Stimulated activated CD4-positive, alpha-beta T cell treated with anti-CD3 and anti-CD28 coated beads, TNF-alpha, amount 100 ng/mL, for 1 hour (primary cell): Measurements from ENCODE around the gene FAM174B.

ENCODE experiments used
- DNase-seq, 3 donors: peaks; one replicate each; pipeline ENCODE4 v3.0.0-alpha.2; 2020; ENCODE audit warnings: low read depth in 3 of 3, low spot score in 1 of 3

Gene FAM174B

DNA sequence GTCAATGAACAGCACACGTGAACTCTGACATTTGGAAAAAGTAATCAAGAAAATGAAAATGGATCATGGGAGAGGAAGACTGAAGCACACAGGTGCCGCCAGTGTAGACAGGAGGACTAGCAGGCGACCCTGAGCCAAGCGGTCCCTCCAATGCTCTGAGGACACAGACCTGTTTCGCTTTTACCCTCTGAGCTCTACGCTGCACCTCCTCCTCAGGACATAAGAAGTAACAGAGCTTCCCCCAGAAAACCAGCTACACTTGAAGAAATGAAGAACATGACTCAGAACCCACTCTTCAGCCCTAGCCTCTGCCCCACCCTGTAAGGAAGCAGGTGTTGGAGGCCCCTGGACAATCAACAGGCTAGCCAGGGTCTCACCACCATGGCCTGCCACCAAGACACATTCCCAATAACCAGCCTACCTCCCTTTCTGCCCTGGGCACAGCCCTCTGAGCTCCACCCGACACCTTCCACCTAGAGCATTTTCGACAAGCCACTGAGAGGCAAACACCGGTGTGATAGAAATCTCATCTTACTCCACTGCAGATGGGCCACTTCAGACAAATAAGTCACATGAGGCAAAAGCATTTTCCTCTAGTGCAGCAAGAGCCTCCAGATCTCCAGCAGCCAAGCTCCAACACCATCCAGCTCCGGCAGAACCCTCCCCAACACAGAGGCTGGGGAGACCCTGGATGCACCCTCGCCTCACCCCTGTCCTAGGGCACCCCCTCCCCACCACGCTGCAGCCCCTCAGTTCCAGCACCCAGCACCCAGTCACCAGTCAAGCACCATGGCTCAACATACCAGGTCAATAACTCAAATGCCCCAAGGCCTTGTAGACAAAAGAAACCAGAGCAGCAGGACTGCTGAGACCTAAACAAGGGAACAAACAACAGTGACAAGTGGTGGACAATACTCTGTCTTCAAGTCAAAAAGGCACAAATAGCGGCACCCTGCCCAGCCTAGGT is 11.4 kb downstream of the FAM174B start:
- DNase-seq = no peak

DNA sequence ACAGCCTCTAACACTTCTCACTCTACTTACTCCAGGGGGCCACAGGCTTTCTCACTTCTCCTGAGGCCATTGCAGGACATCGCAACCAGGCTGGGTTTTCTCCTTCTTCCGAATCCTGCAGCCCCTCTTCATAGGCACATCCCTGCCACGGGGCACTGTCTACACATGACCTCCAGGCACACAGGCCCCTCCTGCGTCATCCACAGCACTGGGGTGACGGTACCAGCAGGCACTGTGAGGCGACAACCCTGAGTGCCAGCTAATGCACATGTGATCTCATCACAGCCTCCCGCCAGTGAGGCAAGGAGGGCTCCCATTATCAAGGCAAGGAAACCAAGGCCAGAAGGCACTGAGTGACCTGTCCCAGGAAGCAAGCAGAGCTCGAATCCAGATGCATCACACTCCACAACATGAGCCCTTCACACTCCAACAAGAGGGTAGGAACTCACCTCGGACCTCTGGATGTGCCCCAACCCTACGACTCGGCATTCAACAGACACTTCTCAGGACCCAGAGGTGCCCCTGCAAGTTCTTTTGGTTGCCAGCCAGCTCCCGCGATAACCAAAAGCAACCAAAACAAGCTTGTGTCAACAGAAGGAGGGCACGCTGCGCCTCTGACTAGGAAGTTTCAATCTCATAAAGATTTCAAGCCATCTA is 16.7 kb downstream of the FAM174B start:
- DNase-seq = no peak

DNA sequence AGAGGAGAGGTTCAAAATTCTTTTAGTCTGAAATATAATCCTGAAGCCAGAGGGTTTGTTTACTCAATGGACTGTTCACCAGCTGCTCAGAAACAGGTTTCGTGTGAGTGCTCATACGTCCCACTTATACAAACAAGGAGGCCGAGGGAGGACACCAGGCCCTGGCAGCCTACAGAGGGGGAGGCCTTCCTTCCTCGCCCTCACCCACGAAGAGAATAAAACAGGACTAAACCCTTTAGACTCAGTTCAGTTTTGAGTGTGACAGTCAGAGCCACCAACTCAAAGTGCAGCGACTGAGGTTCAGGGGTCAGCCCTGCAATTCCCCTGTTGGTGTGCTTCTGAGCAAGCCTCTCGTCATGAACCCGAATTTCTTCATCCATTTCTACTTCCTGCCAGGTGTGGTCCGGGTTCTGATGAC is 17.3 kb downstream of the FAM174B start:
- DNase-seq = no peak

DNA sequence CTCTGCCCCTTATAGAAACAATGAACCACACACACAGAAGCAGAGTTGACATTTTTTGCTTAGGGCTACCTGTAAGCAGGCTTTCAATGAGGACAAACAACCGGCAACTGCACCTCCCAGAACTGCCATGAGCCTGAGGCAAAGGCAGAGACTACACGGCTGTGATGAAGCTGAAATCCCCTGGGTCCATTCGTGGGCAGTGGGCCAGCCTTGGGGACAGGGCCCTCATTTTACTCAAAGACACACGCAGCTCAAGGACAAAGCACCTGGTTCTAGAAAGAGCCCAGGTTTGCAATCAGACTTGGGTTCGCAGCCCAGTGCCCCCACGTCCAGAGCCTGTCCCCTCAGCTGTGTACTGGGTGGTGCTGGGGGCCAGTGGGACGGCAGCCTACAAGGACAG is 17.9 kb downstream of the FAM174B start:
- DNase-seq = no peak

DNA sequence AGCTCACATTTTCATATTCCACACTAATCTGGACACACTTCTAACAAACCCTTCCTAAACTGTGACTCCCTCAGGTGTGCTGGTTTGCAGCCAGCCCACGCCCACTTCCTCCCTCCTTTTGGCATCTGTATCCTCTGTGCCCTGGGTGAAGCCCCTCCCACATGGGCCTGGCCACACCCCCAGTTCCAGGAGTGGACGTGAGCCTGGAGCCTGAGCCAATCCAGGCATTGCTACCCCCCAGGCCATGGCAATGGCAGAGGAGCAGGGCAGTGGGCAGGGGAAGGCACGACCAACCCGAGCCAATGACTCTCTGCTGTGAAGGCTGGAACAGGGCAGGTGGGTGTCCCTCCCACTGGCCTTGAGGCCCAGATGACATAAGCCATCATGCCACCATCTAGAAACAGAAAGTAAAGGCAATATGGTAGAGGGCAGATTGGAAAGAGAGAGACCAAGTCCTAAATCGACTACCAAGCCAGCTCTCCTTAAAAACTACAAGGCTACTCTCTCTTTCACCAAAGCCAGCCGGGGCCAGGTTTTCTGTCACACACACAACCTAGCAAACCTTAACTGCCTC is 18.6 kb downstream of the FAM174B start:
- DNase-seq = no peak

DNA sequence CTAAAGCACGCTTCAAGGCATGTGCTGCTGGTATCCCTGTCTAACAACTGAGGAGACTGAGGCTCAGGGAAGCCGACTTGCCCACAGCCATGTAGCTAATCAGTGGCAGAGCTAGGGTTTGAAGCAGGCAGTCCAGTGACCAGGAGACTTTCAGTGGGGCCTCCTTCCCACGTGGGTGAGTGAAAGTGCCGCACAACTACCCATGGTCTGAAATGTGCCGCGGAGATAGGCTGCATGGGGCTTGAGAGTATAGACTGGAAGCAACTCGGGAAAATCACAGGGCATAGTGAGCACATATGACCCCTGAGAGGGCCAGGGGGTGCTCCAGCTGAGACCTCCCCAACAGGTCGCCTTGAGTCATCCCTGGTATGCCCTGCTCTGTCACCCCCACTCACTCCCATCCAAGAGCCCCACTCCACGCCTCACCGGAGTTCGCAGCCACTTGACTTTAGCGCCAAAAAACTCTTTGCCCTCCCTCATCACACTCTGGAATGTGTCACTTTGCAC is 19.1 kb downstream of the FAM174B start:
- DNase-seq = no peak

DNA sequence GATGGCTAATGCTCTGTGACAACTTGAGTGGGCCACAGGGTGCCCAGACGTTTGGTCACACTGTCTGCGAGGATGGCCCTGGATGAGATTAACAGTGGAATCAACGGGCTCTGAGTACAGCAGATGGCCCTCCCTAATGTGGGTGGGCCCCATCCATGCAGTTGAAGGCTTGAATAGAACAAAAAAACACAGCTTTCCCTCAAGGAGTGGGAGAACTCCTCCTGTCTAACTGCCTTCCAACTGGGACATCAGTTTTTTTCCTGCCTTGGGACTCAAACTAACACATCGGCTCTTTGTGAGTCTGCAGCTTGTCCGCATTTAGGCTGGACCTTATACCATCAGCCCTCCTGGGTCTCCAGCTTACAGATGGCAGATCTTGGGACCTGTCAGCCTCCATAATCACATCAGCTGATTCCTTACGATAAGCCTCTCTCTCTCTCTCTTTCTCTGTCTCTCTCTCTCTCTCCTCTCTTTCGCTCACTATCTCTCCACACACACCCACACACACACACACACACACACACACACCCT is 20.8 kb downstream of the FAM174B start:
- DNase-seq = no peak

DNA sequence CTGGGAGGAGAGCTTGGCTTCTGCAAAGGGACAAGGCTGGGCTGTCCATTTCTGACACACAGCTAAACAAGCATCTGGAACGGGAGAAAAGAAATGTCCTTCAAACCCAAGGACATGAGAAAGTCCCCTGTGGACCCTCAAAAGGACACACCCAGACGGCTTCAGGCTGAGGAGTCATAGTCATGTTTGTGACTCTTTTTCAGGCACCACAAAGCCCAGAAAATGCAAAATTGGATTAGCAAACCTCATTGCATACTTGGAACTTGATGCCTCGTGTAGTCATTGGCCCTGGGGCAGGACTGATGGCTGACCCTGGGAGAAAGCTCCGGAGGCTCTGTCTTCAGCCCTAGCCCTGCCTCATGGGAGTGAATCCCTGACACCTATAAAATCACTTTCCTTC is 21.5 kb downstream of the FAM174B start:
- no peak for DNase-seq

DNA sequence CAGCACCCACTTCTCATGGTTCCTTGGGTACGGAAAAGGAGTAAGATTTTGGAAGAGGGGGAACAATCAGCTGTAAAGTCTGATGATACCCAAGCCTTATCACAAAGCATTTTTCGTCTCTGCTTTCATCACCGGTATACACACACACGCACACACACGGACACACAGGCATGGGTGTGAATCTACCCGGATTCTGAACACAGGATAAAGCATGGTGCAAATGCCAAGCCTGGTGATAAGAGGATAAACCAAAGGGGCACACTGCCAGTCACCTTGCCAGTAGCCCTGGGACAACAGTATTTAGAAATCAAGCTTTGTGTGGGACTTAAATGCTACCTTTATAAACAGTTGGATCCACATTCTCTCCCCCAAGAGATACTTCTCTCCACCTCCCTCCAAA is 22.2 kb downstream of the FAM174B start:
- no peak for DNase-seq

DNA sequence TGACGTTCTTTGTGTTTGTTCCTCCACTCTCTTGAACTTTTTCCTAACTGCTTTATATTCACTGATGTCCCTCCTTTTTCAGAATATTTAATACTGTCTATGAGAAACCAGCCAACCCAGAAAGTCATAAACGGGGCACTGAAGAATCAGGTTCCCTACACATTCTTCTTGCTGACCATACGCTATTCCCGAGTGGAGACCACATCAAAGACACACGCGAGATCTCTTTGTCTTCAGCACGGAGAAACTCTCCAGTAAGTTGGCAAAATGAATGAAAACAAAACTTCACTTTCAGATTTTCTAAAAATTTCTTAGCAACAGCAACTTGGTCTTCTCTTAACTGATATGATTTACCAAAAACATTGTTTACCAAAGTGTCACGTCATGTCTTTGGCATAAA is 22.6 kb downstream of the FAM174B start:
- no peak for DNase-seq

DNA sequence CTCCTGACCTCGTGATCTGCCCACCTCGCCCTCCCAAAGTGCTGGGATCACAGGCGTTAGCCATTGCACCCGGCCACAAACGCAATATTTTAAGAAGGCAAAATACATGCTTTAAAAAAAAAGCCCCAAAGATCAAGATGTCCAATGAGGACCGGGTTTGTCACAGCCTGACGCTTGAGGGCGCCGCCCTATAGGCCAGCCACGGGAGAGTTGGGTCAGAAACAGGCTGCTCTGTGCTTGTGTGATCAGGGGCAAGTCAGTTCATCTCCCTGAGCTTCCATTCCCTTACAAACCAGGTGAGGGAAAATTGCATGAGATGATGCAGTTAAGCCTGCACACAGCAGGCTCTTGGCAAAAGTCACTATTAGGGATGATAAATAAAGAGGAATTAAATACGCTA is 23.9 kb downstream of the FAM174B start:
- DNase-seq = no peak

DNA sequence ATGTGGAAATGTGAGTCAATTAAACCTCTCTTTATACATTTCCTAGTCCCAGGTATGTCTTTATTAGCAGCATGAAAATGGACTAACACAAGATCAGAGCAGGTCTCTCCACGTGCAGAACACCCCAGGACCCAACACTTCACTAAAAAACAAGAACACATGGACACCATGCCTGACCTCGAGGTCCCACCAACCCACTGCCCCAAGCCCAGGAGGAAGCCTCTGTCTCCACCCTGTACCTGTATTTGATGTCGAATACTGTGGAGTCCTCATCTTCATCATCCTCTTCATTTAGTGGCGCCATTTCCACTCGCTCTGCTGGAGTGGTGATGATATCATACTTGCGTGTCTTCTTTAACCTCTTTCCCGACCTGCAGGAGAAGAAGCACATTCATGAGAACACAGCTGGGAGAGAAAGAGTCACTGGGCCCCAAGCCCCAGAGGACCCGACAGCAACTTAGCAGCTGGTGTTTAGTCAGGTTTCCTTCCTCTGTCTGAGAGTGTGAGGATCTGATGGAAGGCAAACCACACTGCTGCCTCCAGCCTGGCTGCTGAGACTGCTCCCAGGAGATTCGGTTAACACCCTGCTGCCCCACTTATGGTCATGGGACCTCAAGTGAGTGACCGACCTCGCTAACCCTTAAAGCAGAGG is 25.5 kb downstream of the FAM174B start:
- DNase-seq = no peak

DNA sequence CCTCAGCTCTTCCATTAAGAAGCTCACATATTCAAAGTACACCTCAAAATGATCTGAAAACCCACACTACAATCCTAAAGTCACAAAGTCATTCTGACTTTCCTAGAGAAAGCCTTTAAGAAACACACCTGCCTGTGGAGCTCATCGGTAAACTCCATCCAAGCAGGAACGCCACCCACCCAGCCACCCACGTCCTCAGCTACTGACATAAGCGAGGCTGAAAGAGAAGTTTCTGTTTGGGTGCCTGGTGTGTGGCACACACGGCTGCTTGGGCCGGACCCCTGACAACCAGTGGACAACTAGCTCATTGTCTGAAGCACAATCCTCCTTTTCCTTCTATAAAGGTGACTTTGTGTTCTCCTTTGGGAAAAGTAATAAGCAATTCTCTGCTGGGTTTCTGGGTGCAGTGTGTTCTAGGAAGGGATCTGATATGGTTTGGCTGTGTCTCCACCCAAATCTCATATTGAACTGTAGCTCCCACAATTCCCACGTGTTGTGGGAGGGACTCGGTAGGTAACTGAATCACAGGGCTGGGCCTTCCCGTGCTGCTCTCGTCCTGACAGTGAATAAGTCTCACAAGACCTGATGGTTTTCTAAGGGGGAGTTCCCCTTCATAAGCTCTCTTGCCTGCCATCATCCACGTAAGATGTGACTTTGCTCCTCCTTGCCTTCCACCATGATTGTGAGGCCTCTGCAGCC is 26.1 kb downstream of the FAM174B start:
- no peak for DNase-seq

DNA sequence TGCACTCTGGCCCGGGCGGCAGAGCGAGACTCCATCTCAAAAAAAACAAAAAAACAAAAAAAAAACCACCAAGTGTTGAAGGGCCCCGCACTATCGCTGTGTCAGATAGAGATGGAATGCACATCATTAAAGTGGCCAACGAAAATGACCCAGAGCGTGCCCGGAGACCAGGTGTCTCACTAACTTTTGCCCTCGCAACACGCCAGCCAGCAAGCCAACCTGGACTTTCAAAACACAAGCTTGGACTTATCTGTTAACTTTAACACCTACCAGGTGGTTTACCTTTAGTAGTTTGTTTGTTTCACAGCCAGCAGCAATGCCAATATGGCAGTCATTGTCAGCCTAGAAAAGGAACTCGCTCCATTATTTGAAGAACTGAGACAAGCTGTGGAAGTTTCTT is 28.6 kb downstream of the FAM174B start:
- DNase-seq = no peak

DNA sequence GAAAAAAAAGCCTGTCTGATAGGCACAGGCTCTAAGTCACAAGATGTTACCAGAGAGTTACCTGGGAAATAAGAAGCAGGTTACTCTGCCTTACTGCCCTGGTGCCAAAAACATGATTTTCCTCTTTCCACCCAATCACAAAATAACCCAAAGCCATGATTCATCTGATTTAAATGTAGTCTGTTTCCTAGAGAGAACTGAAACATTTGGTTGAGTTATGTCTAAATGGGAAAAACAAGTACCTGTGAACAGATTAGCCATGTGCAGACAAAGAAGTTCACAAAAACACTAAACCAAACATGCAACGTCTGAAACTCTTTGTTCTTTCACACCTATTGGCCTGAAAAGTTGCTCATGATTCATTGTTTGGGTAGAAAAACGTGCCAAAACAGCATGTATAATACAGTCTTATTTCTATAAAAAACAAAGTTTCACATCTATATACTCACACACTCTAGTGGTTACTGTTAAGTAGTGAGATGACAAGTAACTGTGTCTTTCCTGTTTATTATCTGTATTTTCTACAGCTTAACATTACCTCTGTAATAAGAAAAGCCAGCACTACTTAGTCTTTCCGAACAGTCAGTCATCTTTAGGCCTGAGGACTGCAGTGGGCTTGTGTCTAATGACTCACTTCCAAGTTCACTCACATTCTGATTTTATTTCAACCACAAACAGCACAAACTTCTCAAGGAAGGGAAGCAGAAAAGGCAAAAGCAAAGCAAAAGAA is 30.2 kb downstream of the FAM174B start:
- no peak for DNase-seq

DNA sequence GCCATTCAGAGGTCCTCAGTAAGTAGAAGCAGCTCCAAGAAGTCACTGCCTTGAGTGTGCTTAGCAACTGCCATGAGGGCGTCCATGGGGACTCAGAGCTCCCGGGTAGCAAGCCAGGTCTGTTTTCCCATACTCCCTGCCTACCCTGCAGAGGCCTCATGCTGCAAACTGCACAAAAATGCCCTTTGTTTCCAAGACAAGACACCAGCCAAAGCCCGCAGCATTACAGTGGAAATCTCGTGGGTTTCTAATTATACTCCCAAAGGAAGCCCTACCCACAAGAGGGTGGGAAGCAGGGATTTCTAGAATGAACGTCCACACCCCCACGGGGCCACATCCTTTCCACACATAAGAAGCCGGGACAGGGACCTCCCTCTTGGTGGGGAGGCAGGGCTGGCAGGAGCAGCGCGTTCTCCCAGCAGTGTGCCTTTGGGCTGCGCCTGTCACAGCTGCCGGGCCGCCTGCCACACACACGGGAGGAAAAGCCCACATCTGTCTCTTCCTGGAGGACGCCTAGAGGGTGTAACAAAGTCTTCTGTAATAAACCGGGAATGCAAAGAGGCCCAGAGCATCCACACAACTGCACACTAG is 31.1 kb downstream of the FAM174B start:
- DNase-seq = no peak

DNA sequence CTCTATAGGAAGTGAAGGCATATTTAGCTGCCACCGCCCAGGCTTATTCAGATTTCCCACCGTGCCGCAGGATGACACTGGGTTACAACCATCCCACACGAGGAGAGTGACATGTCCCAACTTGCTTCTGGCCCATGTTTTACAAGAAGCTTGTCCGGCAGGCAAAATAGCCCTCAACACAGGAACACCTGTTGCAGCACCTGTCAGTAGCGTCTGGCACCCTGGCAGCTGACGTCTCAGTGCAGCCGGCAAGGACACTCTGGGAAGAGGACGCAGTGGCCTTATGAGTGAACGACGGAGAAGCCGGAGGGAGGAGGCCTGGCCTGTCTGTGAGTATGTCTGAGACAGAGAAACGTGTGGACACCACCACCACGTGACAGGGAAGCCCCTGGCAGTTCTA is 32.1 kb downstream of the FAM174B start:
- DNase-seq = no peak

DNA sequence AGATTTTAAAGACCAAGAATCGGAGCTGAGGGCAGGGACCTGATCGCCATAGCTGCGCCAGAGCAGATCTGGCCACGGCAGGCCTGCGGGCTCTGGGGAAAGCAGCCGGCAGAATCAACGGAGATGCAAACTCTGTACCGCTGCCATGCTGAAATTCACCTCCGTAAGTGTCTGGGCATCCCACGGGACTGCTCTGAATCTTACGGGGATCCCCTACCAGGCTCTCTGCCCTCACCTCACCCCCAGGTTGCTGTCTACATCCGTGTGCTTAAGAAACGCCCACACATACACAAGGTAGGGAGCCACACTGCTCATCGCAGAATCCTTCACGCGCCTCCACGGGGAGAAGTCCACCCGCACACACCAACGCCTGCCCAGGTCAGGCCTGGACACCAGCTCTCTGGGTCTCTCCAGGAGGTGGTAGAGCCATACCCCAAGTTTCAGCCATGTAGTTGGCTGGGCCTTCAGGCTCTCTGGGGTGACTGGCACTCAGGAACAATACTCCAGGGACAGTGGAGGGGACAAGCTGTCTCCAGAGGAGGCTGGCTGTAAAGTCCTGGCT is 33.5 kb downstream of the FAM174B start:
- DNase-seq = no peak

DNA sequence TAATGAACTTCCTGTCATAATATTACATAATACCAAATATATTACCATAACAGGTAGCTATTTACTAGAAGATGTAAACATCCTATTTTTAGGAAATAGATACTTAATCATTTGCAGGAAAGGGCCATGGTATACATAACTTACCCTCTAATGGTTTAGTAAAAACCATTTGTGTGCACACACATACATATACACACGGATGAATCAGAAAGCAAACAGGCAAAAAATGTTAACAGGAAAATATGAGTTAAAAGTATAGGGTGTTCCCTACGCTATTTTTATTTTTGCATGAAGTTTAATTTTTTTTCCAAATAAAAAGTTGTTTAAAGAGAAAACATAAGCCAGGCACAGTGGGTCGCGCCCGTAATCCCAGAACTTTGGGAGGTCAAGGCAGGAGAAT is 34.6 kb downstream of the FAM174B start:
- no peak for DNase-seq
